Measurements from ENCODE around the gene SREK1.

- no peak for TF ChIP-seq POLR2AphosphoS5 (IDR thresholded peaks at IDR 0.05; ENCODE audit: low read depth, low read length)
- no peak for TF ChIP-seq CTCF (IDR thresholded peaks at IDR 0.05 in 2 of 3, conservative IDR thresholded peaks at IDR 0.05 in 1 of 3; ENCODE audit: borderline replicate concordance in 1 of 3, insufficient read depth in 1 of 3, low read depth in 2 of 3, low read length in 2 of 3)
- TF ChIP-seq SP1 (IDR thresholded peaks at IDR 0.05; ENCODE audit: low read depth), result no peak
Measured at GRCh38 chr5:66222455-66222854, 78.4 kb downstream of the SREK1 start.
